Activated CD4-positive, alpha-beta memory T cell treated with anti-CD3 and anti-CD28 coated beads, Interleukin-2, amount 10 ng/mL, durations not matched to agents 7 days and 5 days (primary cell): Measurements from ENCODE around the gene LMO2. TPM values are rescaled to one million over a fixed set of nuclear protein-coding genes. Genes with fewer than 3 reads are reported as not detected.

Experiments
- CTCF ChIA-PET: fragments of 350-600 bp; sonication (Branson Sonifier 250); formaldehyde crosslinking; loops from one replicate; lab custom pipeline; 2021; ENCODE audit warnings: antibody characterized with exemption, inconsistent platforms; lab: Charles Lee
- POLR2A ChIA-PET: fragments of 350-600 bp; sonication (Branson Sonifier 250); formaldehyde crosslinking; loops from one replicate; lab custom pipeline; 2021; ENCODE audit warnings: antibody characterized with exemption; lab: Charles Lee
- DNase-seq: peaks from one replicate; pipeline ENCODE4 v3.0.0-alpha.2; 2020
- H3K27ac Mint-ChIP-seq: one replicate; pipeline ENCODE4 v1.8.0; 2021; ENCODE audit warnings: mild to moderate bottlenecking, mixed read lengths
- H3K27me3 Mint-ChIP-seq: one replicate; pipeline ENCODE4 v1.8.0; 2021; ENCODE audit warnings: mixed read lengths
- H3K36me3 Mint-ChIP-seq: one replicate; pipeline ENCODE4 v1.8.0; 2021; ENCODE audit warnings: low read depth, mixed read lengths
- H3K4me1 Mint-ChIP-seq: one replicate; pipeline ENCODE4 v1.8.0; 2021; ENCODE audit warnings: mixed read lengths
- H3K4me3 Mint-ChIP-seq: one replicate; pipeline ENCODE4 v1.8.0; 2021; ENCODE audit warnings: mild to moderate bottlenecking, mixed read lengths
- H3K9me3 Mint-ChIP-seq: one replicate; pipeline ENCODE4 v1.8.0; 2021; ENCODE audit warnings: mixed read lengths
- total RNA-seq, 2 experiments: library from RNA; stranded (reverse); gene quantifications; one replicate each; pipeline ENCODE4 v1.2.3, GENCODE V29; 2021

Gene LMO2
- total RNA-seq, 2 experiments from 2014 or later = not detected

DNA sequence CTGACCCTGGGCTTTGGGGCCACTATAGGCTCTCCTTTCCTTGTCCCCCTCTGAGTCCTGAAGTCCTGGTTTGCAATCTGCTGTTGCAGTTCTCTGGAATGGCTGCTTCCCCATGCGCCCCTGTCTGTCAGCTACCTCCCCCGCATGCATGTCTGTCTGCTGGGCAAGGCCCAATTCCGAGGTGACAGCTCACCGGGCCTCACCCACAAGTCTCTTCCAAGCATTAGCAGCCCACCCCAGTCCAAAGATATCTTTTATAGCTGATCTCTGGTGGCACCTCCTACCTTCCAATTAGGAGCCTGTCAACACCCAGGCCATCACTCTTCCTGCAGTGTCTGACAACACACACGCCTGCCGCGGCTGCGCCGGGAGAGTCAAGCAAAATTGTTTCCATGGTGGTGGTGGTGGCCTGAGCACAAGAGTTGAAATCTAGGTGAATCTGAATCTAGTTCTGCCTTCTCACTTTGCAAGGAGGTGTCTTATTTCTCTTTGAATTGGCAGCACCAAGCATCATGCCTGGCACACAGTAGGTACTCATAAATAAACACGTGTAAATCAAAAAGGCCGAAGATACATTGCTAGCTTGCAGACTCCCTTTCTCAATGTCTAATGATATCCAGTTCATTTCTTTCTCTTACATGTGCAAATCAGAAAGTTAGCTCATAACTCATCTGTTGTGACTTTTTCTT, 1.2 kb upstream of the LMO2 start:
- H3K4me3 Mint-ChIP-seq = no peak overlapping the region
- POLR2A ChIA-PET = interaction anchor here (0.6 to 1.0 kb wide), 3 partner anchors 18 to 212 kb away, joined by 3 read pairs; partner anchors contain the start of gene NAT10
- H3K27me3 Mint-ChIP-seq = peaks cover 87% of the 10 kb centered on the region
- CTCF ChIA-PET = no interaction called here
- H3K9me3 Mint-ChIP-seq = peaks cover 3% of the 10 kb centered on the region
- no peak for DNase-seq
- no peaks in the 10 kb centered on the region for H3K36me3 Mint-ChIP-seq
- H3K27ac Mint-ChIP-seq = no peak overlapping the region
- H3K4me1 Mint-ChIP-seq = peaks cover 20% of the 10 kb centered on the region

DNA sequence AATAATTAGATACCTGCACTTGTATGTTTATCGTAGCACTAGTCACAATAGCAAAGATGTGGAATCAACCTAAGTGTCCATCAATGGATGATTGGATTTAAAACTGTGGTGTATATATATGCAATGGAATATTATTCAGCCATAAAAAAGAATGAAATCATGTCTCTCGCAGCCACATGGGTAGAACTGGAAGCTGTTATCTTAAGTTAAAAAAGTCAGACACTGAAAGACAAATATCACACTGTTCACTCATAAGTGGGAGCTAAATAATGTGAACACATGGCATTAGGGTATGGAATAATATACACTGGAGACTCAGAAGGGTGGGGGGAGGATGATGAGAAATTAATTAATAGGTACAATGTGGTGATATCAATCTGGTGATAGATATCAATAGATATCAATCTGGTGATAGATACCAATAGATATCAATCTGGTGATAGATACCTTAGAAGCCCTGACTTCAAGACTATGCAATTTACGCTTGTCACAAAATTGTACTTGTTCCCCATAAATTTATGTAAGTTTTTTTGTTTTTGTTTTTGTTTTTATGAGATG, 2.0 kb downstream of the LMO2 start:
- no peak for DNase-seq
- H3K4me3 Mint-ChIP-seq = no peak overlapping the region
- CTCF ChIA-PET = no interaction called here
- no peak overlapping the region for H3K27ac Mint-ChIP-seq
- H3K9me3 Mint-ChIP-seq = peaks cover 3% of the 10 kb centered on the region
- H3K27me3 Mint-ChIP-seq = peaks cover 85% of the 10 kb centered on the region
- POLR2A ChIA-PET = no interaction called here
- H3K36me3 Mint-ChIP-seq = no peaks in the 10 kb centered on the region
- H3K4me1 Mint-ChIP-seq = peaks cover 19% of the 10 kb centered on the region

DNA sequence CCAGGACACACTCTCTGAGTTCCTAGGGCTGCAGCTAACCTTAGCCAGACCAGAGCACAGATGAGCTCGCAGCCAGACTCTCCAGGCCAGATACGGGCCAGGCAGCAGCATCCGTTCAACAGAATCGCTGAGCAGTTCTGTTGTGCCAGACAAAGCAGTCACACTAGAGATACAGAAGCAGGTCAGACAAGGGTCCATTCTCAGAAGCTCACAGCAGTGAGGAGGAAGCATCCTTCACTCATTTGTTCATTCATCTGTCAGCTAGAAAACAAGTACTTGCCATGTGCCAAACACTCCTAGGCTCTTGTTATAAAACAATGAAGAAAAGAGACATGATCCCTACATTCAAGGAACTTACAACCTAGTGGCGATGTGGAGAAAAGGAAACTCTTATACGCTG, 2.6 kb downstream of the LMO2 start:
- ChIA-PET CTCF (interaction anchor here (0.5 kb wide), 1 partner anchor 132 kb away, joined by 3 read pairs; no protein-coding TSS in a partner anchor), POLR2A (no interaction called here)
- H3K27me3 Mint-ChIP-seq = peaks cover 81% of the 10 kb centered on the region
- H3K4me3 Mint-ChIP-seq = no peak overlapping the region
- peaks cover 3% of the 10 kb centered on the region for H3K9me3 Mint-ChIP-seq
- no peaks in the 10 kb centered on the region for H3K36me3 Mint-ChIP-seq
- H3K27ac Mint-ChIP-seq = no peak overlapping the region
- DNase-seq = no peak
- peaks cover 15% of the 10 kb centered on the region for H3K4me1 Mint-ChIP-seq

DNA sequence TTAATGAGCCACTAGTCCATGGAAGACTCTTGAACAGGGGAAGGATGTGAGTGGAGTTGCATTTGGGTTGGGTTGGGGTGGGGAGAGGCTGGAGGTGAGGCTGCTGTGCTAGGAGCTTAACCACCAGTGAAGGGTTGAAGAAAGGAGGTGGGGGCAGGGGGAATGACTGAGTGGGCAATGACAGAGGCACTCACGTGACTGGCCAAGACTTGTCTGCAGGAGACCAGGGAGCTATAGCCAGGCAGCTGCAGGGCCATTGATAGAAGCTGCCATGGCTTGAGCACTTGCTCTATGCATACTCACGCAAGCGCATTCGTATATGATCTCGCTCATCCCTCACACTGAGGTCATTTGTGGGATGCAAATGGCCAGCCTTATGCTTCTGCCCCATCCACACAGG, 4.0 kb downstream of the LMO2 start:
- no peak overlapping the region for H3K27ac Mint-ChIP-seq
- peaks cover 3% of the 10 kb centered on the region for H3K9me3 Mint-ChIP-seq
- CTCF ChIA-PET = no interaction called here

DNA sequence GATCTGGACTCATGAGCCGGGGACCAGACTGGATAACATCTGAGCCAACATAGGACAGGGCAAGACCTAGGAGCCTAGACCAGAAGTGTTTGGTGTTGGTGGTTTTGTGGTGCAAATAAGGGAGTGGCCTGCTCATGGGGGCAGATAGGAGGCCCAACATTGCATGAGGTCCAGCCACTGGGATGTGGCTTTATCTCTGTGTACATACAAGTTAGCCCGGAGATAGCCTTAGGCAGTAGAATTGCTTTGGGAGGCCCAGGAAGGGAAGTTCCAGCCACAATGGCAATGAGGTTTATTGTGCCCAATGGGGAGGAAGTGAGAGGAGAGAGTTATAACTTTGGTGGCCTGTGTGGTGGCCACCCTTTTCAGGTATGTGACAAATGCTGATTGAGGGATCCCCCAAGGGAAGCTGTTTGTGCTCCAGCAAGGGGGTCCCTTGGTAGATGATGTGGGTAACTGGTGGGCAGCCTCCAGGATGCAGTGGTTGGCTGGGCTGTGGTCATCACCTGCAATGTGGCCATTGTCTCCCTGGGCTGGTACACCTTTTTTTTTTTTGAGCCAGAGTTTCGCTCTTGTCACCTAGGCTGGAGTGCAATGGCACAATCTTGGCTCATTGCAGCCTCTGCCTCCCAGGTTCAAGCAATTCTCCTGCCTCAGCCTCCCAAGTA, 6.4 kb downstream of the LMO2 start:
- Mint-ChIP-seq H3K36me3 (no peaks in the 10 kb centered on the region), H3K27ac (no peak overlapping the region), H3K9me3 (peaks cover 3% of the 10 kb centered on the region), H3K4me3 (no peak overlapping the region), H3K4me1 (no peaks in the 10 kb centered on the region), H3K27me3 (peaks cover 82% of the 10 kb centered on the region)
- DNase-seq = no peak
- CTCF ChIA-PET = no interaction called here
- POLR2A ChIA-PET = no interaction called here

More for the DNA sequence above, 4.0 kb downstream of the LMO2 start:
- no peaks in the 10 kb centered on the region for H3K36me3 Mint-ChIP-seq
- peaks cover under 1% of the 10 kb centered on the region for H3K4me1 Mint-ChIP-seq
- no peak for DNase-seq
- H3K4me3 Mint-ChIP-seq = no peak overlapping the region
- peaks cover 80% of the 10 kb centered on the region for H3K27me3 Mint-ChIP-seq
- POLR2A ChIA-PET = no interaction called here

DNA sequence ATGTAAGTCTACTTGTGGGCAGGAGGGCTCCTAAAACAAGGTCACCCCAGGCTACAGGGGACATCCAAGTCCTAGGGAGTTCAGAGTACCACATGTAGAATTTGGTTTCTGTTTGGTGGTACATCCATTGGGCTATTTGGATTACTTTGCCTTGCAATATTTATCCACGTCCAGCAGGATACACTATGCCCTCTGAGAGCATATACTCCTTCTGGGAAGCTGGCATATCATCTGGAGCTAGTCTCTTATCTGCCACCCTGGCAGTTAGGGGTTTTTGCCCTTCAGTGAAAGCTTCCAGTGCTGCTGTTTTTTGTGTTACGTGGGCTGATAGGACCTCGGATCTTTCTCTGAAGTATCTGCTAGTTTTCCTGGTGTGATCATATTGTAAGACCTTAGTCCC, 7.3 kb downstream of the LMO2 start:
- POLR2A ChIA-PET = no interaction called here
- H3K27me3 Mint-ChIP-seq = peaks cover 82% of the 10 kb centered on the region
- no peaks in the 10 kb centered on the region for H3K9me3 Mint-ChIP-seq
- H3K4me3 Mint-ChIP-seq = no peak overlapping the region
- H3K4me1 Mint-ChIP-seq = no peaks in the 10 kb centered on the region
- CTCF ChIA-PET = no interaction called here
- no peak for DNase-seq
- no peak overlapping the region for H3K27ac Mint-ChIP-seq
- H3K36me3 Mint-ChIP-seq = no peaks in the 10 kb centered on the region

DNA sequence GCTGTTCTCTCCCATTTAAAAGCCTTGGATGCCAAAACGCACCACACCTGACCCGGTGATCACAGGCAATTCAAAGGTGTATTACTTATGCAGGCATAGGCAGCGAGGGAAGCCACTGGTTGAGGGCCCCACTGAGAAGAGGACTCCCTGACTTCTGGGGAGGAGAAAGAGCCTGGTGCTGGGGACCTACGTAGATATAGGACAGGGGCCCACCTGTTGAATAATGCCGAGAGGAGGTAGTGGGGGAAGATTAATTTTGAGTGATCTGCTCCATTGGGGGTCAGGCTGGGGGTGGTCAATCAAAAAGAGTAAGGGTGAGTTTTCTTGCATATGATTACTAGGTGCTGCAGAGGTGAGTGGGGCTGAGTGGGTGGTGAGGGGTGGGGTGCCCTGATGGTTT, 7.8 kb downstream of the LMO2 start:
- Mint-ChIP-seq H3K4me1 (no peaks in the 10 kb centered on the region), H3K36me3 (no peaks in the 10 kb centered on the region), H3K27ac (no peak overlapping the region), H3K9me3 (no peaks in the 10 kb centered on the region), H3K4me3 (no peak overlapping the region), H3K27me3 (peaks cover 80% of the 10 kb centered on the region)
- POLR2A ChIA-PET = no interaction called here
- no peak for DNase-seq
- CTCF ChIA-PET = no interaction called here

DNA sequence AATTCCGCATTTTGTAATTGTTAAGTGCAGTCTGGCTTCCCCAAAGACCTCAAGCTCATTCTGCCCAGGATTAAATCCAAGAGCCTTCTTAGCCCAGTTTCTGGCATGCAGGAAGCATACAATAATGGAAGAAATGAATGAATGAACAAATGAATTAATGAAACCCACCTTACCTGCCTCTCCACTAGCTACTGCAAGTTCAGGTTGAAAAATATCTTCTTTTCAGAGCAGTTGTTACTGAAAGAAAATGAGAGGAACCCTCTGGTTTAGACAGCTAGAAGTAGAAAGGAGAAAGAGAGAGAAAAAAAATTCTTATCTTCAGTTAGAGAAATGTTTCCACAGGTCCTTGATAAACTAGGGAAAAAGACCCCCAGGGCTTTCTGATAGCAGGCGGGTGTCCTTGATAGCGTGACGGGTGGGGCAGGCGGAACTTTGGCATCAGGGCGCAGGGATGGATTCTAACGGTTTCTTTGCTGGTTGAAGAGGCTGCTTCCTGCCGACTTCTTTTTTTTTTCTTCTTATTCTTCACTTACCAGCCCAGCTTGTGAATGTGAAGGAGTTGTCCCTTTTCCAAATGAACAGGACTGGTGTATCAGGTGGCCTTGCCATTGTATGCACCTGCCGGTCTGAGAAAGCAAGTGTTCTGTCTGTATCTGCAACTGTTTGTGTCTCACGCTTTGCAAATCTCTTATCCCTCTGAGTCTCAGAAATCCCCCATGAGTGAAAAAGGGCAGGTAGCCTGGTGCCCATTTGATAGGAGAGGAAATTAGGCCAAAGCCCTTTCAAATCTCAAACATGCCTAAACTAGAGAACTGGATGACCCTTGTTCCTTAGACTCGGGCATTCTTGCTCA, 10.0 kb downstream of the LMO2 start:
- DNase-seq = no peak
- Mint-ChIP-seq H3K27ac (no peak overlapping the region), H3K9me3 (no peaks in the 10 kb centered on the region), H3K4me1 (no peaks in the 10 kb centered on the region), H3K27me3 (peaks cover 78% of the 10 kb centered on the region), H3K36me3 (no peaks in the 10 kb centered on the region), H3K4me3 (no peak overlapping the region)
- POLR2A ChIA-PET = no interaction called here
- CTCF ChIA-PET = interaction anchor here (0.7 kb wide), 1 partner anchor 106 kb away, joined by 3 read pairs; no protein-coding TSS in a partner anchor

DNA sequence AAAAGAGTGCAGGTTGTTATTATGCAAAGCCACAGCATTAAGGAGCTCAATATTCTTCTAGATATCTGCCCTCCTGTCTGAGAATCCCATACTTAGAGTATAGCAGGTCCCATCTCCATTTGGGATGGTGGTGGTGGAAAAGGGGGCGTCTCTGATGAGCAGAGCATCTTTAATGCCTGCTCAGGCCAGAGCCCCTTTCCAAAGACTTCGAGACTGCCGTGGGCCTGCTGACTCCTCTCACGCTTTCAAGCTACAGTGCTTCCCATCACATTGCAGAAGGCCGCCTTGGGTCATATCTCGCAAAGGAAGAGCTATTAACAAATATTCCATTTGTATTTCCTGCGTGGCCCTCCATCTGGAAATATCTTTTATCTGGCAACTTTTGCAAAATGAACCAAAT, 10.9 kb downstream of the LMO2 start:
- no peak overlapping the region for H3K4me3 Mint-ChIP-seq
- CTCF ChIA-PET = interaction anchor here (1.7 kb wide), 1 partner anchor 23 kb away, joined by 5 read pairs; no protein-coding TSS in a partner anchor
- no peaks in the 10 kb centered on the region for H3K4me1 Mint-ChIP-seq
- no peak overlapping the region for H3K27ac Mint-ChIP-seq
- DNase-seq = no peak
- H3K36me3 Mint-ChIP-seq = no peaks in the 10 kb centered on the region
- no peaks in the 10 kb centered on the region for H3K9me3 Mint-ChIP-seq
- peaks cover 79% of the 10 kb centered on the region for H3K27me3 Mint-ChIP-seq
- POLR2A ChIA-PET = no interaction called here

DNA sequence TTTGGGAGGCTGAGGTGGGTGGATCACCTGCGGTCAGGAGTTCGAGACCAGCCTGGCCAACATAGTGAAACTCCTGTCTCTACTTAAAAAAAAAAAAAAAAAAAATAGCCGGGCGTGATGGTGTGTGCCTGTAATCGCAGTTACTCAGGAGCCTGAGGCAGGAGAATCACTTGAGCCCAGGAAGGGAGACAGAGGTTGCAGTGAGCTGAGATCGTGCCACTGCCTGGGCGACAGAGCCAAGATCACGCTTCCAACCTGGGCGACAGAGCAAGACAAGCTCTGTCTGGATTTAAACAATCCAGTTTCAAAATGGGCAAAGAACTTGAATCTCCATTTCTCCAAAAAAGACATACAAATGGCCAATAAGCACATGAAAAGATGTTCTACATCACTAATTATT, 12.5 kb downstream of the LMO2 start:
- CTCF ChIA-PET = interaction anchor here (1.7 kb wide), 1 partner anchor 21 kb away, joined by 5 read pairs; no protein-coding TSS in a partner anchor

DNA sequence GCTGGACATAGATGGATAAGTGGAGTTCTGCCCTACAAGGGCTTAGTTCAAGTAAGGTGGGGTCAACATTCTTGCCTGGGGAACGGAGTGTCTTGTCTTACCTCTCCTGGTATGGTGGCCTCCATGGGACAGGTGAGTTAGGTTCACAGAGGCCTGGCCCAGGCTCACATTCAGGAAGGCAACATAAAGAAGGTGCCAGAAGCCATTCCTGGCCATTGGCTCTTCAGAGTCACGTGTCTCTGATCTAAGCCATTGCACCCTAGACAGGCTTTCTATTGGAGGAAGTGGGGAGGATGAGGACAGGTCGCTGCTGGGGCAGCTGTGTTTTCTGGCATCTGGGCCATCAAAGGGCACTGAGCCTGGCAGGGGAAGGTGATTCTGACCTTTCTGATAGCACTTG, 14.8 kb downstream of the LMO2 start:
- Mint-ChIP-seq H3K4me1 (no peaks in the 10 kb centered on the region), H3K9me3 (no peaks in the 10 kb centered on the region), H3K4me3 (no peak overlapping the region), H3K27ac (no peak overlapping the region), H3K36me3 (no peaks in the 10 kb centered on the region), H3K27me3 (peaks cover 81% of the 10 kb centered on the region)
- DNase-seq = no peak
- POLR2A ChIA-PET = no interaction called here
- CTCF ChIA-PET = no interaction called here

More for the DNA sequence above, 12.5 kb downstream of the LMO2 start:
- Mint-ChIP-seq H3K4me3 (no peak overlapping the region), H3K4me1 (no peaks in the 10 kb centered on the region), H3K36me3 (no peaks in the 10 kb centered on the region), H3K27me3 (peaks cover 81% of the 10 kb centered on the region), H3K27ac (no peak overlapping the region), H3K9me3 (no peaks in the 10 kb centered on the region)
- POLR2A ChIA-PET = no interaction called here
- no peak for DNase-seq

DNA sequence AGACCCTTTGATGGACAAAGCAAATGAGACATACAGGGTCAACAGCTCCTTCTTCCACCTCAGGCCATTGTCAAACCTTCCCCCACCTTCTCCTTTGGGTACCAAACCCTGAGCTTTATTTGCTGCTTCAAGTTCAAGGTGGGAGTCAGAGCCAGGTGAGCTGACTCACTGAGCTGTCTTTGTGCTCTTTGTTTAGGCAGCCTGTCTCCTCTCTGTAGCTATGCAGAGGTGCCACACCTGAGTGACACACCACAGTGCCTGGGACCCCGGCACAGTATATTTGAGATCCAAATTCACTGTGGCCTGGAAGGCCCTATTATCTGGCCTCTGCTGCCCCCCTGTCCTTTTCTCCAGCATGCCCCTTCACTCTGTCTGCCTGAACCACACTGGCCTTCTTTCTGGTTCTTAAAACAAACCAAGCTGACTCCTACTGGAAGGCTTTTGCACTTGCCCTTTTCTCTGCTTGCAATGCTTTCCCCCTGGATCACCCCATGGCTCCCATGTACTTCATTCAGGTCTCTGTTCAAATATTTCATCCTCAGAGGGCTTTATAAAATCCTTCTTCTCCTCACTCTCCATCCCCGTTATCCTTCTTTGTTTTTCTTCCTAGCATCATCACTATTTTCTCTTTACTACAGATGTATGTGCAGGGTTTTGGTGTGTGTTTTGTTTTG, 16.1 kb downstream of the LMO2 start:
- no peak overlapping the region for H3K27ac Mint-ChIP-seq
- no peak overlapping the region for H3K4me3 Mint-ChIP-seq
- POLR2A ChIA-PET = interaction anchor here (0.7 kb wide), 1 partner anchor 17 kb away, joined by 3 read pairs; no protein-coding TSS in a partner anchor
- CTCF ChIA-PET = no interaction called here
- peaks cover 77% of the 10 kb centered on the region for H3K27me3 Mint-ChIP-seq
- H3K9me3 Mint-ChIP-seq = no peaks in the 10 kb centered on the region
- no peak for DNase-seq
- H3K36me3 Mint-ChIP-seq = no peaks in the 10 kb centered on the region
- H3K4me1 Mint-ChIP-seq = no peaks in the 10 kb centered on the region
